Cerebellar cortex (tissue), 1 donor: Measurements from ENCODE around the gene PHF20.
"Not testable (repeated sequence)": the region's sequence is repeated elsewhere in the genome, so short reads cannot be mapped to it uniquely, and the experiment has no call there.

Experiments used
- DNase-seq: peaks from one replicate; pipeline ENCODE4 v3.0.0-alpha.2; 2015; ENCODE audit warnings: low spot score

The PHF20 gene

DNA sequence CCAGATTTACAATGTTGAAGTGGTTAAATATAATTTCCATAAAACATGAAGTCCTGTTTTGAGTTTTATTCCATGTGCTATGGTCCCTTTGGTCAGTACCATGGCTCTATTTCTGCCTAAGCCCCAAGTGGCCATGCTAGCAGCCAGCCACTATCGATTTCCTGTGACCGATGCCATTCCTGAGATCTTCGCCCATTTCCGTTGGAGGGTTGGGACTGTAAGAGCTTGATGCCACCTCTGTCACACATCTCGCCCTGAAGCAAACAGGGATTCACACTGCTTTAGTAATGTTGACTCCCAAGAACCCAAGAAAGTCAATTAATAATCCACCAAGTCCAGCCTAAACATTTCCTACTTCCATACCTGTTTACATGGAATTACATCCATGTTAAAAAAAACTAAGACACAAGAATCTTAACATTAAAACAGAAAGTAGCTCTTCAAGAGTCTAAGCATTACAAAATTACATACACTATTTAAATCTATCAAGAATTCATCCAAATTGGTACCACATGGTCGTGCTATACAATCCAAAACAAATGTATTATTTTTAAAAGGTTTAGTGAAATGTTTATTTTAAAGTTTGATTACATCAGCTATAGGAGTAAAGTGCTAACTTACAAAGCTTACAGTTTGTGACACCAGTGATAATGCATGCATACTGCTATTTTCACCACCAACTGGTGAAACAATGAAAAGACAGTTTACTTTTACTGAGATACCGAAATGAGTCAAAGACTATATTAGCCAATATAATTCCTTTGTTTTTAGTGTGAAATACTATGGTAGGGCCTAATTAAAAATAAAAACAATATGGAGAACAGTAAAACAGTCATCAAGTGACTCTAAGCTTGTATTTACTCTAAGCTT lies 32.3 kb upstream of the PHF20 start:
- DNase-seq, result no peak

DNA sequence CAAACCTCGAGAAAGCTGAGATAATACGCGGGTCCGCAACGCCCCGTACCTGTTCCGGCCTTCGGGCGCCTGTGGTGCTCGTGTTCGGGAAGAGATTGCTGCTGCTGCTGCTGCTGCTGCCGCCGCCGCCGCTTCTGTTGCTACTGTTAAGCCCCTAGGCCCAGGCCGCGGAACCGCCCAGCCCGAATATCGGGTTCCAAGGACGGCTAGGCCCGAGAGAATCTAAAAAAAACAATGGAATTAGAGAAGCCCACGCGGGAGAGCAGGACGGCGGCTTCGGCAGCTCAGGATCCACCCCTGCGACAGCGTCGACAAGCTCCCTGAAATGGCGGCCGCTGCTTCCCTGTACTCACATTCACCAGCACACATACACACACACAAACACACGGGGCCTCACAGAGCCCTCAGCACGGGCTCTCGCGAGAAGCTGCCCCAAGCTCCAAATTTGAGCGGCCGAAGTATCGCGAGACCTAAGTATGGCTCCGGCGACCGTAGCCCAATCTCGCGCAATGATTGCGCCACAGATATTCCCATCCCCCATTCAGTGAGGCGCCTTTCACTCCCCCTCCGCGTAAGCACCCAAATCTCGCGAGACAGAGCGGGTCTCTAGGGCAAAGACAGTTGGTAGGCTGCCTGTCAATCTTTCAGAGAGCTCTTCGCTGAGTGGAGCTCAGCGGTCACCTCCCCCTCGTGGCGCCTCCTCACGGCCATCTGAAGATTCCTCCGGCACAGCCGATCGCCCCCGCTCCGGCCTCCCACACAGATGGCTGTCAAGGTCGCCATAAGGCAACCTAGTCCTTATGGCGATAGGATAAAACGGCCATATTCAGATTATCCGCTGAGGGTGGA lies 29.7 kb upstream of the PHF20 start, which contains the start of gene RBM39:
TSS of gene RBM39 (minus strand) at position 369 of the 849 bp plus-strand sequence. CDS start 1,386 bp downstream, outside the sequence.
- peak; percentile 100 for DNase-seq

DNA sequence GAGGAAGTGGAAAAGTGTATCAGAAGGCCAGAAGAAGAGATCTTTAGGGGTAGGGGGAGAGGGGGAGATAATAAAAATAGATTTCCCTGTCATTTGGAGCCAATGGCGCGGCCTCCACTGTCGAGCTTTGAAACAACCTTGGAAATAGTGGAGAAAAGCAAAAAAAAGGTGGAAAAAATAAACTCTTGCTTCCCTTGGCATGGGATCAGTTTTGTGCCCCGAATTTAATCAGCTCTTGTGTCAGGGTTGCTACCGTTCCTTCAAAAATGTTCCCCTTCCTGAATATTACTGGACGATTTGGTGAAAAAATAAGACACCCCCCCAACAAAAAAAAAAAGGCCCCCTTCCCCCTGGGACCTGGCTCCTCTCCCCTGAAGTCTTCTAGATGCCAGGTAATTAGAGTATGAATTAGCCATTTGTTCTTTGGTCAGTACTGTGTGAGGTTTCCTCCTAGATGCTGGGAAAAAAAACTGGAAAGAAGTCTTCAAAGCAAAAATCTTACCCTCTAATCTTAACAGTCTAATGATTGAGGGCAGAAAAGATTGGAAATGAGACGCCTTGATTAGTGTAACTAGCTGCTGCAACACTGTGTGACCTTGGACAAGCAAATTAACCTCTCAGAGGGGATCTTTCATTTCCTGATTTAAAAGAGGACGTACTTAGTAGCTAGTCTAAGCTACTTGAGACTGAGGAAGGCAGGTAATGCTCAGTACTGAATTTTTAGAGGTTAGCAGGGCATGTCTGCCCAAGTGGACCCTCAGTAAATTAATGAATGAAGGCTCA lies 28.9 kb upstream of the PHF20 start:
- peak; percentile 66 for DNase-seq

DNA sequence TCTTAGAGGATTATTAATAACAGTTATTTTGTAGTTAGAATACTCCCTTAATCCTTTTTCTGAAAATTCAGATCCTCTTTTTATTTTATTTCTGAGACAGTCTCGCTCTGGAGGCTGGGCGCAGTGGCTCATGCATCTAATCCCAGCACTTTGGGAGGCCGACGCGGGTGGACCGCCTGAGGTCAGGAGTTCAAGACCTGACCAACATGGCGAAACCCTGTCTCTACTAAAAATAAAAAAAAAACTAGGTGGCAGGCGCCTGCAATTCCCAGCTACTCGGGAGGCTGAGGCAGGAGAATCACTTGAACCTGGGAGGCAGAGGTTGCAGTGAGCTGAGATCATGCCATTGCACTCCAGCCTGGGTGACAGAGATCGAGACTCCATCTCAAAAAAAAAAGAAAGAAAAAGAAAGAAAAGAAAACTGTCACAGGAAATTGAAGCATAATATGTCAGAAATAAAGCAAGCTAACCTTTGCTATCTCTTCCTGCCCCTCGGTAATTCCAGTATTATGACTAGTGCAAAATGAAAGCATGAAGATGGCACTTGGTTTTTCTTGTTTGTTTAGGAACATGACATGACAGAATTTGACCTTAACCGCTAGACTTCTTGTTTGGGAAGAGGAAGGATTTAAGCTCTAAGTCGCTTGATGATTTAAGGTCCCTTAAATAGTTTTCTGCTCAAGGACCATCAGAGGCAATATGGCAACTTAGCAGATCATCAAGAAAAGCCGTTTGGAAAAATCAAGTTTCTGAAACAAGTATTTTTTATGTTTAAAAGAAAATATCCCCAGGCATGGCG lies 27.9 kb upstream of the PHF20 start:
- no peak for DNase-seq

DNA sequence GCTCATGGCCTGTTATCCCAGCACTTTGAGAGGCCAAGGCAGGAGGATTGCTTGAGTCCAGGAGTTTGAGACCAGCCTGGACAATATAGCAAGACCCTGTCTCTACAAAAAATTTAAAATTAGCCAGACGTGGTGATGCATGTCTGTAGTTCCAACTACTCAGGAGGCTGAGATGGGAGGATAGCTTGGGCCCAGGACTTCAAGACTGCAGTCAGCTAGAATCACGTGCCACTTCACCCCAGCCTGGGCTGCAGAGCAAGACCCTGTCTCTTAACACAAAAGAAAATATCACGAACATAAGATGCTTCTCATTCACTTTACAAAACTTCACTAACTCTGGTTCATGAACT lies 27.3 kb upstream of the PHF20 start:
- not testable (repeated sequence) for DNase-seq

DNA sequence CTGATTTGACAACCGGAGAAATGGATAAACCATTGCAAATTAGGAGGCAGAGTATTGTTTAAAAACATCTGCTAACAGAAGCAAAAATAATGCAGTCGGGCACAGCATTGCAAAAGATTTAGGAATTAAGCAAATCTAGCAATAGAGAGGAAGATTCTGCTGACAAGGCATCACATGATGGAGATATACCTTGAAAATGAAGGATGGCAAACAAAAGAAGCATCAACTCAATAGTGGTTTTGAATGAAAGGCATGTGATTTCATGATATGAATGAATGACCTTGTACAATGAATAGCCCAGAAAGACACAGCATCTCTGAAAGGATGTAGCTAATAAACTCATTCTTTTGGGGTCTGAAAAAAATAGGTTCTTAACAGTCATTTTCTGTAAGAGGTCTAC lies 21.2 kb upstream of the PHF20 start:
- no peak for DNase-seq

DNA sequence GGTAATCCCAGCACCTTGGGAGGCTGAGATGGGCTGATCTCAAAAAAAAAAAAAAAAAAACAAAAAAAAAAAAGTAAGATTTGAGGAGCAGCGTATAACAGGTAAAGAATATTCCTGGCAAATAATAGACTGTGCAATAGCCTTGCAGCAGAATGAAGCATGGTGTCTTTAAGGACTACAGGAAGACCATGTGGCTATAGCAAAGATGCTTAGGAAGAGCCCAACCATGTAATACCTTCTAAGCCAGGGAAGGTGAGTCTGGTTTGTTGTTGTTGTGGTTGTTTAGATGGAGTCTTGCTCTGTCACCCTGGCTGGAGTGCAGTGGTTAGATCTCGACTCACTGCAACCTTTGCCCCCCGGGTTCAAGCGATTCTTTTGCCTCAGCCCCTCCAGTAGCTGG lies 15.4 kb upstream of the PHF20 start:
- no peak for DNase-seq

DNA sequence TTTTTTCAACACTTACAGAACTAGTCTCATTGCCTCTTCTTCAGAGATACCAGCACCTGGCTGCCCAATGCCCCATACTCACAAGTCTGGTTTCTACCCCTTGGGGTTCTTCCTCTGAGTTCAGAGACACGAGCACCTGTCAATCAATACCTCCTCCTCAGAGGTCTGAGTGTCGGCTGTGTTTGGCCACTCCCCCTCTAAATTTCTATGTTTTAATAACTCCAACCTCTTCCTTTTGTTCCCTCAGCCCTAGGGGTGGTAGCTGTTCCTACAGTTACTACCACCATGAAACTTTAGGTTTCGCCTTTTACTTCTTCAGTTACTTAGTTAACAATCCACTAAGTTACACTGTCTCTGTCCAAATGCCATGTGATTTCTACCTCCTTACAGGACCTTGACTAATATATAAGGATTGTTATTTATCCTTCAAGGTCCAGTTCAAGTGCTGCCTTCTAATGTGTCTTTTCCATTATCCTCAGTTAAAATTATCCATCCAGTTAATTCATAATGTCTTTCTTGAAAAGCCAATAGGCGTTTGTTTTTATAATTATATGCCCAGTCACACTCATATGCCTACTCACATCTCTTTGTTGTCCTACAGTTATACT lies 14.6 kb upstream of the PHF20 start:
- no peak for DNase-seq

DNA sequence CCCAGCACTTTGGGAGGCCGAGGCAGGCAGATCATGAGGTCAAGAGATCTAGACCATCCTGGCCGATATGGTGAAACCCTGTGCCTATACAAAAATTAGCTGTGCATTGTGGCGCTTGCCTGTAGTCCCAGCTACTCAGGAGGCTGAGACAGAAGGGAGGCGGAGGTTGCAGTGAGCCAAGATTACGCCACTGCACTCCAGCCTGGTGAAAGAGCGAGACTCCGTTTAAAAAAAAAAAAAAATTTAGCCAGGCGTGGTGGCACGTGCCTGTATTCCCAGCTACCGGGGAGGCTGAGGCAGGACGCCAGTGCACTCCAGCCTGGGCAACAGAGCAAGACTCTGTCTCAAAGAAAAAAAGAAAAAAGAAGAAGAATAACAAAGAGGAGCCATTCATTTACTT lies 10.3 kb upstream of the PHF20 start:
- not testable (repeated sequence) for DNase-seq

DNA sequence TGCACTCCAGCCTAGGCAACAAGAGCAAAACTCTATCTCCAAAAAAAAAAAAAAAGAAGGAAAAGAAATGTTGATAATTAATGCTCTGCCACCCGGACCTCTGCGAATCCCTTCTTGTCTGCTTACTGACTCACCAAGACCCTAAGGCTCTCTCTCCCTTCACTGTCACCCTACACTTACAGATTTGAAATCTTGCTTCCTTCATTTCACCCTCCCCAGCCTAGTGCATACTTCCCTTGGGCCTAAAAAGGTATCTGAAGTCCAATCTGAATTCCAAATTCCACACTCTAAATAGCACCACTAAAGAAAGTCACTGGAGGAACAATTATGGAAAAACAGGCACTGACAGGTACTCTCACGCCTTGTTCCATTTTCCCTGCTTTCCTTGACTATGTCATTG lies 9.4 kb upstream of the PHF20 start:
- no peak for DNase-seq

DNA sequence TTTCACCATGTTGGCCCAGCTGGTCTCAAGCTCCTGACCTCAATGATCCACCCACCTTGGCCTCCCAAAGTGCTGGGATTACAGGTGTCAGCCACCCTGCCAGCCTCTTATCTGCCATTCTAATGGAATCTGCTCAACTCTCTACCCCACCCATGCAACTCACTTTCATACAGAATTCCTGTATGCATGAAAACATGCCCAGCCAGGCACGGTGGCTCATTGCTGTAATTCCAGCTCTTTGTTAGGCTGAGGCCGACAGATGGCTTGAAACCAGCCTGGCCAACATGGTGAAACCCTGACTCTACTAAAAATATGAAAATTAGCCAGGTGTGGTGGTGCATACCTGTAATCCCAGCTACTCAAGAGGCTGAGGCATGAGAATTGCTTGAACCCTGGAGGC lies 6.9 kb upstream of the PHF20 start:
- not testable (repeated sequence) for DNase-seq

DNA sequence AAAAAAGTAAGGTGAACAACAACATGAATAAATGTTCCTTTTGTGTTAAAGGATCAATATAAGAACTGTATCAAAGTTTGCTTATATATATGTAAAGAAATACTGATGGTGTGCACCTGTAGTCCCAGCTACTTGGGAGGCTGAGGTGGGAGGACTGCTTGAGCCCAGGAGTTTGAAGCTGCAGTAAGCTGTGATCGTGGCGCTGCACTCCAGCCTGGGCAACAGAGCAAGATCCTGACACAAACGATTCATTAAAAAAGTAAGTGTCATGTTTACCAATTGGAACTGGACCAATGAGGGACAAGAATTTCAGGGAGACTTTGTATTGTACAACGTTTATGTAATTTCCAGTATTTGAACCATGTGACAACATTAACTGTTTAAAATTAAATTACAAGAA lies 5.0 kb upstream of the PHF20 start:
- no peak for DNase-seq

DNA sequence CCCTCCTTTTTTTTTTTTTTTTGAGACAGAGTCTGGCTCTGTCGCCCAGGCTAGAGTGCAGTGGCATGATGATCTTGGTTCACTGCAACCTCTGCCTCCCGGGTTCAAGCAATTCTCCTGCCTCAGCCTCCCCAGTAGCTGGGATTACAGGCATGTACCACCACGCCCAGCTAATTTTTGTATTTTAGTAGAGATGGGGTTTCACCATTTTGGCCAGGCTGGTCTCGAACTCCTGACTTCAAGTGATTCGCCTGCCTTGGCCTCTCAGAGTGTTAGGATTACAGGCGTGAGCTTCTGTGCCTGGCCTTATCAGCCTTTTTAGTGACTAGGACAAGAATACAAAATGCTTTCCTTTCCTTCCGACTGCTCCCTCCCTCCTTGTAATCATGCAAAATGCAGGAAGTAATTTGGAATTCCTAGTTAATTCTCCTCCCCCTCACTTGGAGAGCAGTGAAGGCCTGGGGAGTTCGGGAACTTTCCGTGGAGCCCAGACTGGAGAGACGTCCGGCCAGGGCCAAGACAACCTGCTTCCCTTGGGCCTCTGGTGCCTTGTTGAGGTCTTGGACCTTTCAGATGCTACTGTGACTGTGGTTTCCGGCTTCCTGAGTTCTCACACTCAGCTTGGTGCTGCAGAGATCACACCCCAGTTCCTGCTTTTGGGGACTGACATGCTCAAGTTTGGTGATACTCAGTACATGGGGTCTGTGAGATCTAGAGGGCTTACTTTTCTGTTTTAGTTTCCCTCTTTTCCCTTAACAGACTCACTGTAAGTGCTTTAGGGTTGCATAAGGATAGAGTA lies 3.9 kb upstream of the PHF20 start:
- DNase-seq, result peak; percentile 30

DNA sequence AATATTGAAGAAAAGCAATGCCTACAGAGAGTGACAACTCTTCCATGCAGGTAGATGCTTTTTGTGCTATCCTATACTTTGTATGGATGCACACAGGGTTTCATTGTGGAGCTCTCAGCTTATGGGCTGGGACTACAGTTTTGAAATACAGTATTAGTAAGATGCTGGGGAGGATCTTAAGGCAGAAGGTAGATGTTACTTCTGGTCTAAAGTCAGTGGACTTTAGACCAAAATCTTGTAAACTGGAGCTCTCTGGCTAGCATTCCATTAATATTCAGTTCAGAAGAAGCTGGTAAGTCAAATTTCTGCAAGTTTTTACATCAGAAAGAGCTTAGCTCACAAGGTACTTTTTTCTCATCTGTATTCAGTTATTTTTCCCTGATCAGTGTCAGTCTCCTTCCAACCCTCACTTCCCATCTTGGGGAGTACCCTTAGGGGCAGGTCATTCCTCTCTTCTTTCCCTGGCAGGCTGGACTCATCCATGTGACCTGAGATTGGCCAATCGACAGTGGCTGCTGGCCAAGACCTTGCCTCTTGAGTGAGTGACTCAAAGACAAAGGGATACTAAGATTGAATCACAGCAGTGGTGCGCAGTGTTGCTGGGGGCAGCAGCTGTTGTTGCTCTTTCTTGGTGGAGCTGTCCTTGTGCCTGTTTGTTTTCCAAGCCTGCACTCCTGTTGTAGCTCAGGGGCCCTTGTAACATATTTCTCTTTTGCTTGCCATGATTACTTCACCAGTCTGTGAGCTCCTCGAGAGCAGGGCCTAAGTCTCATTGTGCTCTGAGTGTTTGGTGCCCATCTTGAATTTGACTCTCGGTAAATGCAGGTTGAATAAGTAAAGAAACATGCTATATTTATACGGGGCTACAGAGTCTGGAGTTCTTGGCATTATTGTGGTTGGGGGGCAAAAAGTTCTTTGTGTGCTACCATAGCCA lies 2.8 kb upstream of the PHF20 start:
- peak; percentile 86 for DNase-seq

DNA sequence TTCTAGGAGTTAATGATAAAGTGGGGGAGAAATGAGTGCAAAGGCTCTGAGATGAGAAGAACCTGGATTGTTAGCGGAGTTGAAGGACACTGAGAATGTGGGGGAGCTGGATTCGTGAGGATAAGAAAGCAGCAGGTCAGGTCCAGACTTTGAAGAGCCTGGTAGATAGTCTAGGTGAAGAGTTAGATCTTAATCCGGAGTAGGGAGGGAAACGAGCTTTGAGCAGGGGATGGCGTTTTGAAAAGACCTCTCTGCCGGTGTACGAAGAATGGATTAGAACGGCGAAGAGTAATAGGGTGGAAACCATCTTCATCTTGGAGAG lies 487 bp upstream of the PHF20 start:
- no peak for DNase-seq

DNA sequence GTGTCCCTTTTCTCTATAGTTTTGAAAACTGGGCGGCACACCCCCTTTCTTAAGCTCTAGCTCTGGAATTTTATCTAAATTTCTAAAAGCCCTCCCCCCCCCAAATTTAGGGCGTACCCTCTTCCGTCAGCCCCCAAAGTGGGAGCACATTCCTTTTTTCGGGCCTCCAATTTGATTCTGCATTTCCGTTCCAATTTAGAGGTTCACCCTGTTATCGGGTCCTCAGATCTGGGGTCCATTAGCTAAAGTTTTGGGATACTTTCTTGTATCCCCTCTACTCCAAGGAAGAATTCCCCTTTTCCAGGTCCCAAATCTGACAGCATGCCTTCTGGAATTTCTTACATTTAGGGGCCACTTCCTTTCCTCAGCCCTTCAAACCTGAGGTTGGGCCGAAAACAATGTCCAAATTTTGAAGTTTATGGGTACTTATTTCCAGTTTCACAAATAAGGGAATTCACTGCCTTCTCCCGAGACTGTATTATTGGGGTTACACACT lies 796 bp downstream of the PHF20 start:
- DNase-seq, result no peak

DNA sequence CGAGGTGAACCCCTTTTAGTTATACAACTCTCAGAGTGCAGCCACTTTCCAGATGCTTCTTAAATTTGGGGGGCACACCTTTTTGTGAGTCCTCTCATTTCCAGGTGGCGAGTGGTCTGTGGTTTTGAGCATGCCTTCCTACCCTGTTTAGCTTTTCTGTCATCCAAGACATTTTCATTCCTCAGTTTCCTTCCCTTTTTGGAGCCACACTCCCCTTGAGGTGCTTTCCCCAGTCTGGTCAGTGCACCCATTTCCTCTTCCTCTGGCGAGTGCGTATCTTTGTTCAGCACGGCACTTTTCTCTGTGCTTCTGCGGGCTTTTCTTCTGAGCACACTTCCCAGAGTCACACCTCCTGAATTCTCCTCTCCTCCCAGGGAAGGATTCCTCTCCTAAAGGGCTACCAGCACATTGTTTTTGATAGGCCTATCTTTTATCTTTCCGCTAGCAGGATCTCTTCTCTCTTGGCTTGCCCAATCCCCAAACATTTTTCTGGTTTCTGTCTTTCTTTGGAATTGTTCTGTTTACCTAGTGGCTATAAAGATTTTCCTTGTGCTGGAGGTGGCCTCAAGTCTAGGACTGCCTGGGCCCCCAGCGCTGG lies 1.4 kb downstream of the PHF20 start:
- DNase-seq, result peak; percentile 25

DNA sequence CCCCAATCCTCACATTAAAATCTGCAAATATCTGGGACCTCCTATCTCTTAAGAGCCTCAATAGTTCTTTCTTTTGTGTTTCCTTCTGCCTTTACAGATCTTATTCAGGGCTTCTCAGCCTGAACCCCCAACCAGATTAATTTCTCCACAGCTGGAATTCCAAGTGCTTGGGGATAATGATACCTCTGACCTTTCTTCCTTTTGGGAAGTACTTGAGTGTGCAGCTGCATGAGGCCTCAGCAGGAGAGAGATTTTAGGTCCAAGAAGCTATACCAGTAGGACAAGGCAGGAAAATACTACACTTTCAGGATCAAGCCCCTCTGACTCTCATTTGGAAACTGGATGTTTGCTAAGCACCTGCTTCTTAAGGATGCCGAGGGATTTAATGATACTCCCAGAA lies 2.6 kb downstream of the PHF20 start:
- DNase-seq, result no peak
